ENCODE measurements around the gene CAMTA1. TPM values are rescaled to one million over a fixed set of nuclear protein-coding genes. Genes with fewer than 3 reads are reported as not detected.

Gene CAMTA1
- polyA plus RNA-seq, 4 donors: 89.3 to 98.2 (median 92.9) TPM

DNA sequence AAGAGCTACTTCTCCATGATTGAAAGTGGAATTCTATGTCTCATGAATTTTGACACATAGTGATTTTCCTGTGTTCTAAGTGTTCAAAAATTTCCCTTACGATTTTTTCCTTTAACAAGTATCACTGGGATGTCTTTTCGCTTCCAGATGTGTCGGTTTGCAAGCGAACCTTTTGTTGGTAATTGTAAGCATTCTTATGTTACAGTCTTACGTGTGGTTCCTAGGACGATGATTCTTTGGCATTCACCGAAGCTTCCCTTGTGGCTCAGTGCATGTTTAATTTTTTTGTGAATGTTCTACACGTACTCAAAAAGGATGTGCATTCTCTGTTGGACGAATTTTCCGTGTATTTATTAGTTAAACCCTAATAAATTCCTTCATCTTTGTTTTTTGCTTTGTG is 211.6 kb downstream of the CAMTA1 start:
- no peak for DNase-seq (ENCODE audit: low read depth in 4 of 4, low spot score in 3 of 4)

DNA sequence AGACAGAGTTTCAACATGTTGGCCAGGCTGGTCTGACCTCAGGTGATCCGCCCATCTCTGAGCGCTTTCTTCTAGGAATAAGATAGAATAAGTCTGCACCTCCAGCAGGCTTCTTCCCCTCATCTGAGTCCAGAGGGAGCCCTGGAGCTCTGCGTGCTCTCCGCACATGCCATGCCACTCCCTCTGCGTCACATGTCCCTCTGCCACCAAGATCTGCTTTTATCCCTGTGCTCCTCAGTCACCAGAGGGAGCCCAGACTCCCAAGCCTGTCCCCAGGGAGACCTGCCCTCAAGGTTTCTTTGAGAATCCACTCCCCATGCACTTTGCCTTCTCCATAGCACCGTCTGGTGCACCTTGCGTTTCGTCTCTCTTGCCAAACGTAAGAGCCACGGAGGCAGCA is 213.0 kb downstream of the CAMTA1 start:
- no peak for DNase-seq (ENCODE audit: low read depth in 4 of 4, low spot score in 3 of 4)

DNA sequence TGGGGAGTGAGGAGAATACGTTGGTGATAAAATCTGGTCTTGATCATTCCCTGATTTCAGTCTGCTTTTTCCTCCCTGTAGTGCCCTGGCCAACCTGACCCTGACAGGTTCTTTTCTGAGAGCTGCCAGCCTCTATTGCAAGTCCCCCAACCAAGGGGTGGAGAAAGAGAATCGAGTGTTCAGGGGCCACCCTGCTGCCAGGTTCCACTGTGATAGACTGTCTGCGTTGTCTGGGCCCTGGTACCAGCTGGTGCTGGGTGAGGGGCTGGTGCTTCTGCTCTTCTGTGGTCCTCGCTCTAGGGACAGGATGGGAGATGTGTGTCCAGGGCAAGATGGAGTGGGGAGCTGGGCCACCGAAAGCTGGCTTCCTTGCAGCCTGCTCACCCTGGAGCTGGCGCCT is 214.6 kb downstream of the CAMTA1 start:
- no peak for DNase-seq (ENCODE audit: low read depth in 4 of 4, low spot score in 3 of 4)

DNA sequence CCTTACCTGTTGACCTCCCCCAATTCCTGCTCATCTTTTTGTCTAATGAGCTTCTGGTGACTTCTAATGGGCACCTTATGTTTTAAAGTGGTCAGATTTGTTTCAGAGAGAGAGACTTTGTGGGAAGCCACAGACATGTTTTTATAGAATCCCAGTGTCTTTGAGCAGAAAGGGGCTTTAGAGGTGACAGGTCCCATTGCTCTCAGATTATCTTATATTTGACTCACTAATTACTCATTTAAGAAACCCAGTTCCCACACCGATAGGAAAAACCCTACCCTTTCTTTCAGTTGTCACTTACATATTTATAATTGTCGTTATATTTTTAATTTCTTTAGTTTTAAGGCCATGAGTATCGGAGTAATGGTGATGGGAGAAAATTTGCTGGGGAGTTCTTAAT is 215.5 kb downstream of the CAMTA1 start:
- DNase-seq (ENCODE audit: low read depth in 4 of 4, low spot score in 3 of 4): no peak

- DNase-seq (ENCODE audit: low read depth in 4 of 4, low spot score in 3 of 4): no peak
Measured at GRCh38 chr1:7002728-7003127, 217.5 kb downstream of the CAMTA1 start.

DNA sequence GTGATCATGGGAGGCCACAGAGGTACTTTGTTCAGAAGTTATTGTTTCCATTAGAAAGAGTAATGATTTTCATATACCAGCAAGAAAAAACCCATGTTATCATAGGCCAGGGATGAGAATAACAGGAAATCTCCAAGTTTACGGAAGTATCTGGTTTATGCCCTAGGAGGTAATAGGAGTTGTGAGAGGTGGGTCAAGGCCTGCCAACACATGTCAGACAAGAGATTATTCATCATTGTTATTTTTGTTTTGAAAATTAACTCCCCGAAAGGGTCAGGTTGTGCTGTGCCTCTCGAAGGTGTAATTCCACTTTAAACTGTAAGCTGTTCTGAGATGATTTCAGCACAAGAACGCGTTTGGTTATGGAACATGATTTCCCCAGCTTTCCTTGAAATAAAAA is 218.4 kb downstream of the CAMTA1 start:
- DNase-seq (ENCODE audit: low read depth in 4 of 4, low spot score in 3 of 4): no peak

DNA sequence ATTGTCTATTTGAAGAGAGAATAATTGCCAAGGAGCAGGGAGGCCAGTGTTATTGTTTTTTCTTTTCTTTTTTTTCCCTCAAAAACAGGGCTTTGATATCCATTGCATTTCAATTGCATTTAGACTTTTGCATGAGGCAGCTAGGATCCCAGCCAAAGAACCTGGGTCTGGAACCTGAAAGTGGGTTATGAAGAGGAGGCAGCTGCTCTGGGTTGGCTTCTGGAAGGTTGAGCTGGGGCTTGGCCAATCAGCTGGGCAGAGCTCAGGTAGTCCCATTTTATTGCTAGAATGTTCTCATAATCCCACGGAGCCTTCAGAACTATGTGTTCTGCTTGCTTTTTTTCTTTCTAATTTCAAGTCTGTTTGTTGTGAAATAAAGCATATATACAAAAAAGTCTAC is 218.9 kb downstream of the CAMTA1 start:
- no peak for DNase-seq (ENCODE audit: low read depth in 4 of 4, low spot score in 3 of 4)

DNA sequence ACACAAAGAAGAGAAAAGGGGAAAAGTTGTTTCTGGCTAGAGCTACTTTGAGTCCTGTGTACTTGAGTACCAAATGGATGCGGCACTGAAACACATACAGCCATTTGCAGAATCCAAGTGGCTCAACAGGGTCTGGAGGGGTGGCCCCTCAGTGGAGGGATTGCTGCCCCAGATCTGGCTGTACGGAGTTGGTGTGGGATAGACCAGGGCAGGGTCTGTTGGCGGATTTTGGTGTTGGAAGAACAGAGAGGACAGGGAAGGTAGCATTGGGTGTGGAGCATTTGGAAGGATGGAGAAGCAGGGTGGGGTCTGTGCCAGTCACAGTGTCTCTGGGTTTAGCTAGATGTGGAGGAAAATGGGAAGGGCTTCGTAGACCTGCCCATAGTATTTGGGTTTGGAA is 220.5 kb downstream of the CAMTA1 start:
- no peak for DNase-seq (ENCODE audit: low read depth in 4 of 4, low spot score in 3 of 4)

- DNase-seq (ENCODE audit: low read depth in 4 of 4, low spot score in 3 of 4): no peak
Measured at GRCh38 chr1:7006996-7007871, 222.0 kb downstream of the CAMTA1 start.

GRCh38 chr1:7007902-7008301 is 222.6 kb downstream of the CAMTA1 start:
- no peak for DNase-seq (ENCODE audit: low read depth in 4 of 4, low spot score in 3 of 4)

DNA sequence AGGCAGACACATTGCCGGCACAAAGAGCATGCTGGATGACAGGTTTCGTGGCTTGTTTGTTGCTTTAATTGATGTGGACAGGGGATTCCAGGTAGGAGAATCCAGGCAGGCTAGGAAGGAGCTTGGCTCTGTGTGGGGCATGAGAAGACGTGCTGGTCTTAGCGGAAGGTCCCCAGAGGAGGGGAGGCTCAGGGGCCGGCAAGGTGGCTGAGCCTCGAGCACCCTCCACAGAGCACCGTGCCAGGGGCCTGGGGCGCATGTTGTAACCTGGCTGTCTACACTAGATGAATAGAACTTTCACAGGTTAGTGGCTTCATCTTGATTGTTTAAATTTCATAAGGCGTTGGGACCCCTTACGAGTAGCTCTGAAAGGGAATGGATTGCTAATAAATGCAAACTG is 223.1 kb downstream of the CAMTA1 start:
- no peak for DNase-seq (ENCODE audit: low read depth in 4 of 4, low spot score in 3 of 4)

- no peak for DNase-seq (ENCODE audit: low read depth in 4 of 4, low spot score in 3 of 4)
Measured at GRCh38 chr1:7008975-7009740, 223.9 kb downstream of the CAMTA1 start.

- DNase-seq (ENCODE audit: low read depth in 4 of 4, low spot score in 3 of 4): no peak
Measured at GRCh38 chr1:7009741-7010525, 224.7 kb downstream of the CAMTA1 start.

DNA sequence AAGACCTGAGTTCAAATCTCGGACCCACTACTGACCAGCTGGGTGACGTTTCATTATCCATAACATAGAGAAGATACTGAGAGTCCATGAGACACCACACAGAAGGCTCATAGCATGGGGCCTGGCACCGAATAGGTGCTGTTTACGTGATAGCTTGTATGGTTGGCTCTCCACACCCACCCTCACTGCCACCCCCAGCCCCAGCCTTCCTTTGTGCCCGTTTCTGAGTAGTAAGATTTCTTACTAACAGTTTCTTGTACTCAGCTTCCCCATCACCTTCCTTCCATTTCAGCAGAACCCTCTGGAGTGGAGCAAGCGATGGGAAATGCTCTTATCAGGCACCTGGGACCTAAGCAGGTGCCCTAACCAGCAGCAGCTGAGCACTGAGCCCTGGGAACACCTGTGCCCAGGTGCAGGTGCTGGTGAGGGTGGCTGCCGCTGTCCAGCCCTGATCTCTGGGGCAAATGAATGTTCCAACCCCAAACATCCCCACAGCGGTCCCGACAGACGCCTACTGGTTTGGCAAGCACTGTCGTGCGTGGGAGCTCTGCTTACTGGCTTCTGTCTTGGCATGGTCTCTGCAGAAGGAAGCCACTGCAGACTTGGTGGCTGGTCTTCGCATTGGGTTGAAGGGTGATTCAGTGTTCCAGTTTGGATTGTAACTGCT is 225.4 kb downstream of the CAMTA1 start:
- DNase-seq (ENCODE audit: low read depth in 4 of 4, low spot score in 3 of 4): no peak

- no peak for DNase-seq (ENCODE audit: low read depth in 4 of 4, low spot score in 3 of 4)
Measured at GRCh38 chr1:7011826-7012225, 226.6 kb downstream of the CAMTA1 start.

DNA sequence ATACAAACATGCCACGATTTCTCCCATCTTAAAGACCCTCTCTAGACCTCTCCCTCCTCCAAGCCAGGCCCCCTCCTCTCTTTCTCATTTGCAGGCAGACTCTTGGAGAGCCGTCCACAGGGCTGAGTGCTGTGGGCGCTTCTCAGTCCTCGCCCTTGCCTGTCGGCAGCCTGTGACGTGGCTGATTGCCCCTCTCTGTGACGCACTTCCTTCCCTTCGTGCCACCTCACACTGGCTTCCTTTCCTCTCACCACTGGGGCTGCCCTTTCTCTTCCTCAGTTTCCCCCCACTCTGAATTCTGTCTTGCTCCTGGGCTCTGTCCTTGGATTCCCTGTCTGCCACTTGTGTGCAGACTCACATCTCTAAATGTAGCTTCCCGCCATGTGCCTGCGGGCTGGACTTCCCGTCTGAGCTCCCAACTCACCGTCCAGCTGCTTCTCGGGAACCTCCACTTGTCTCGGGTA is 227.2 kb downstream of the CAMTA1 start:
- no peak for DNase-seq (ENCODE audit: low read depth in 4 of 4, low spot score in 3 of 4)

GRCh38 chr1:7013833-7014639 is 228.8 kb downstream of the CAMTA1 start:
- DNase-seq (ENCODE audit: low read depth in 4 of 4, low spot score in 3 of 4): no peak

GRCh38 chr1:7014640-7014930 is 229.3 kb downstream of the CAMTA1 start:
- no peak for DNase-seq (ENCODE audit: low read depth in 4 of 4, low spot score in 3 of 4)

GRCh38 chr1:7015022-7015421 is 229.8 kb downstream of the CAMTA1 start:
- DNase-seq (ENCODE audit: low read depth in 4 of 4, low spot score in 3 of 4): no peak

- no peak for DNase-seq (ENCODE audit: low read depth in 4 of 4, low spot score in 3 of 4)
Measured at GRCh38 chr1:7018351-7018750, 233.1 kb downstream of the CAMTA1 start.

Data from right renal pelvis (tissue), 4 donors.